Measurements from ENCODE around the gene WASF3. TPM values are rescaled to one million over a fixed set of nuclear protein-coding genes. Genes with fewer than 3 reads are reported as not detected.

Gene WASF3
- total and polyA plus RNA-seq, 2 of the 13 experiments (the other 11 are each of a cell fraction or from before 2014, with no cell fraction given), result 10.4 to 17.2 TPM

DNA sequence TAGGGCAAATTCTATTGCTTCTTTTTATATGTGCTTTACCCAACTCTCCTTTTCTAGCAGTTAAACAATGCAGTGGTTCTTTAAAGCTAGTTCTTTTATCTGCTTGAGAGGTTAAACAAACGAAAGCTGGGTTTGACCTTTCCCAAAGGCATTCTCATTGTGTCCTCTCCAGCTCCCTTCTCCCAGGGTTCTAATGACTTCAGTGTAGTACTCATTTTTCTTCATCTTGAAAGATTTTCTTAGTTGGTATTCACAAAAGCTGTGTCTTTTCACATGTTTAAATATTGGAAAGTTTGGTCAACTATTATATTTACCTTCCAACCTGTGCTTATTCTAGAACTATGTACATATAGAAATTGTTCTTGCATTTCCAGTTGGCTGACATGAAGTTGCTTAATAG, 1.5 kb downstream of the WASF3 start:
- POLR2A ChIA-PET, result interaction anchor here (0.8 to 2.3 kb wide), 2 partner anchors 63 to 77 kb away, joined by 5 to 10 read pairs; no protein-coding TSS in a partner anchor
- FAIRE-seq, result peak; percentile 74
- peak overlapping the region; percentile 54 for H3K4me2 ChIP-seq (ENCODE audit: low read depth, low read length)
- TF ChIP-seq ZNF619 (CRISPR knock-in tag; IDR thresholded peaks at IDR 0.05) (no peak), BCL6 (CRISPR knock-in tag; IDR thresholded peaks at IDR 0.05) (peak; percentile 22; the same call in 1 of the 2 replicates), GZF1 (CRISPR knock-in tag; IDR thresholded peaks at IDR 0.05) (no peak), KAT8 (CRISPR knock-in tag; IDR thresholded peaks at IDR 0.05) (no peak), HOXD1 (CRISPR knock-in tag; IDR thresholded peaks at IDR 0.05) (no peak), KDM2A (CRISPR knock-in tag; IDR thresholded peaks at IDR 0.05; ENCODE audit: borderline replicate concordance, low read depth) (no peak), GATAD2A (CRISPR knock-in tag; IDR thresholded peaks at IDR 0.05) (peak; percentile 11; the same call in 1 of the 2 replicates), NR2F2 (IDR thresholded peaks at IDR 0.05; ENCODE audit: borderline replicate concordance, low read depth) (peak; percentile 44; the same call in 1 of the 2 replicates), IRF2 (CRISPR knock-in tag; IDR thresholded peaks at IDR 0.05) (no peak), HNRNPUL1 (IDR thresholded peaks at IDR 0.05; ENCODE audit: low read depth, low read length) (no peak), EP300 (IDR thresholded peaks at IDR 0.05; ENCODE audit: low read depth in 2 of 2, low read length in 2 of 2) (0 out of 4 replicates have a peak, but pooled peaks of 1 of the 2 experiments have one; percentile 22), EP300 (CRISPR knock-in tag; IDR thresholded peaks at IDR 0.05; ENCODE audit: borderline replicate concordance) (no peak), FOXC1 (CRISPR knock-in tag; IDR thresholded peaks at IDR 0.05; ENCODE audit: borderline replicate concordance) (no peak), SMAD3 (CRISPR knock-in tag; IDR thresholded peaks at IDR 0.05) (no peak), FOXA1 (IDR thresholded peaks at IDR 0.05) (no peak), FOXA1 (CRISPR knock-in tag; IDR thresholded peaks at IDR 0.05) (0 out of 2 replicates have a peak, but pooled peaks have one; percentile 5), CHD2 (IDR thresholded peaks at IDR 0.05; ENCODE audit: low read depth, low read length) (no peak), U2AF1 (optimal IDR thresholded peaks at IDR 0.05; ENCODE audit: low read depth, low read length) (no peak), ATF1 (CRISPR knock-in tag; IDR thresholded peaks at IDR 0.05) (0 out of 2 replicates have a peak, but pooled peaks have one; percentile 23), HMG20A (CRISPR knock-in tag; IDR thresholded peaks at IDR 0.05; ENCODE audit: borderline replicate concordance) (peak; percentile 38; the same call in 1 of the 2 replicates)
- TF ChIP-seq, protein P1, sequence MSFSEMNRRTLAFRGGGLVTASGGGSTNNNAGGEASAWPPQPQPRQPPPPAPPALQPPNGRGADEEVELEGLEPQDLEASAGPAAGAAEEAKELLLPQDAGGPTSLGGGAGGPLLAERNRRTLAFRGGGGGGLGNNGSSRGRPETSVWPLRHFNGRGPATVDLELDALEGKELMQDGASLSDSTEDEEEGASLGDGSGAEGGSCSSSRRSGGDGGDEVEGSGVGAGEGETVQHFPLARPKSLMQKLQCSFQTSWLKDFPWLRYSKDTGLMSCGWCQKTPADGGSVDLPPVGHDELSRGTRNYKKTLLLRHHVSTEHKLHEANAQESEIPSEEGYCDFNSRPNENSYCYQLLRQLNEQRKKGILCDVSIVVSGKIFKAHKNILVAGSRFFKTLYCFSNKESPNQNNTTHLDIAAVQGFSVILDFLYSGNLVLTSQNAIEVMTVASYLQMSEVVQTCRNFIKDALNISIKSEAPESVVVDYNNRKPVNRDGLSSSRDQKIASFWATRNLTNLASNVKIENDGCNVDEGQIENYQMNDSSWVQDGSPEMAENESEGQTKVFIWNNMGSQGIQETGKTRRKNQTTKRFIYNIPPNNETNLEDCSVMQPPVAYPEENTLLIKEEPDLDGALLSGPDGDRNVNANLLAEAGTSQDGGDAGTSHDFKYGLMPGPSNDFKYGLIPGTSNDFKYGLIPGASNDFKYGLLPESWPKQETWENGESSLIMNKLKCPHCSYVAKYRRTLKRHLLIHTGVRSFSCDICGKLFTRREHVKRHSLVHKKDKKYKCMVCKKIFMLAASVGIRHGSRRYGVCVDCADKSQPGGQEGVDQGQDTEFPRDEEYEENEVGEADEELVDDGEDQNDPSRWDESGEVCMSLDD (CRISPR knock-in tag; IDR thresholded peaks at IDR 0.05; ENCODE audit: borderline replicate concordance), result no peak
- TF ChIP-seq, protein P2, sequence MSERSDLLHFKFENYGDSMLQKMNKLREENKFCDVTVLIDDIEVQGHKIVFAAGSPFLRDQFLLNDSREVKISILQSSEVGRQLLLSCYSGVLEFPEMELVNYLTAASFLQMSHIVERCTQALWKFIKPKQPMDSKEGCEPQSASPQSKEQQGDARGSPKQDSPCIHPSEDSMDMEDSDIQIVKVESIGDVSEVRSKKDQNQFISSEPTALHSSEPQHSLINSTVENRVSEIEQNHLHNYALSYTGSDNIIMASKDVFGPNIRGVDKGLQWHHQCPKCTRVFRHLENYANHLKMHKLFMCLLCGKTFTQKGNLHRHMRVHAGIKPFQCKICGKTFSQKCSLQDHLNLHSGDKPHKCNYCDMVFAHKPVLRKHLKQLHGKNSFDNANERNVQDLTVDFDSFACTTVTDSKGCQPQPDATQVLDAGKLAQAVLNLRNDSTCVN (CRISPR knock-in tag; IDR thresholded peaks at IDR 0.05; ENCODE audit: borderline replicate concordance), result no peak
- TF ChIP-seq, protein P3, sequence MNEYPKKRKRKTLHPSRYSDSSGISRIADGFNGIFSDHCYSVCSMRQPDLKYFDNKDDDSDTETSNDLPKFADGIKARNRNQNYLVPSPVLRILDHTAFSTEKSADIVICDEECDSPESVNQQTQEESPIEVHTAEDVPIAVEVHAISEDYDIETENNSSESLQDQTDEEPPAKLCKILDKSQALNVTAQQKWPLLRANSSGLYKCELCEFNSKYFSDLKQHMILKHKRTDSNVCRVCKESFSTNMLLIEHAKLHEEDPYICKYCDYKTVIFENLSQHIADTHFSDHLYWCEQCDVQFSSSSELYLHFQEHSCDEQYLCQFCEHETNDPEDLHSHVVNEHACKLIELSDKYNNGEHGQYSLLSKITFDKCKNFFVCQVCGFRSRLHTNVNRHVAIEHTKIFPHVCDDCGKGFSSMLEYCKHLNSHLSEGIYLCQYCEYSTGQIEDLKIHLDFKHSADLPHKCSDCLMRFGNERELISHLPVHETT (CRISPR knock-in tag; conservative IDR thresholded peaks at IDR 0.05), result no peak

More for the DNA sequence above, 1.5 kb downstream of the WASF3 start:
- BruUV-seq (replicated peaks), result TSS peak; percentile 60
- 0% methylated on average over 1 of the region's 1 CpG for WGBS (ENCODE audit: low lambda C conversion rate)
- H3K27ac ChIP-seq (ENCODE audit: extremely low read length, insufficient read depth, low read length), result peak overlapping the region; percentile 44
- H3K4me1 ChIP-seq (ENCODE audit: insufficient read depth, low read length), result peaks cover 45% of the 10 kb centered on the region
- H3K79me2 ChIP-seq (ENCODE audit: insufficient read depth, low read length), result peaks cover 40% of the 10 kb centered on the region
- no peaks in the 10 kb centered on the region; the same call in 1 of the 2 replicates for H3K9me3 ChIP-seq (ENCODE audit: low read length)
- no peaks in the 10 kb centered on the region for H3K36me3 ChIP-seq (replicated peaks in 1 of 2; ENCODE audit: control insufficient read depth in 1 of 2, insufficient read depth in 2 of 2, low read length in 2 of 2)
- CTCF ChIA-PET (ENCODE audit: low intra/inter-chr PET ratio, low total read pairs), result no interaction called here
- peak; percentile 20; the same call in 2 of the 3 replicates for ATAC-seq
- H3K9ac ChIP-seq (ENCODE audit: insufficient read depth, low read depth, low read length), result no peak overlapping the region; the same call in 1 of the 2 replicates
- H3K27me3 ChIP-seq (ENCODE audit: control insufficient read depth in 1 of 2, insufficient read depth in 2 of 2, low read length in 2 of 2), result 0 out of 5 replicates have a peak, but pooled peaks cover 0 to 9% of the 10 kb centered on the region in 2 experiments
- intact Hi-C loops (cut with micrococcal nuclease; ENCODE audit: unreplicated experiment) (no loop called here), in situ Hi-C loops (cut with HindIII; ENCODE audit: extremely low pct_ligation_motif_present, low pct_unique_long_range_greater_than_20kb) (no loop called here)
- peak; percentile 88 for DNase-seq (ENCODE audit: low spot score)
- H3K4me3 ChIP-seq (replicated peaks in 1 of 3; ENCODE audit: insufficient read depth in 1 of 3, low read depth in 2 of 3, low read length in 3 of 3), result peak overlapping the region in 2 of 3 experiments; percentile 65 to 78; a peak in 4 of 6 replicates
- peaks cover 6% of the 10 kb centered on the region; the same call in 1 of the 2 replicates for H4K20me1 ChIP-seq (ENCODE audit: insufficient read depth, low read length)
- no peak overlapping the region for H2AFZ ChIP-seq (ENCODE audit: low read length)

All from HepG2 (cell line).